ENCODE data around the gene CMTM1.

- no peak for TF ChIP-seq CREB1 (CRISPR knock-in tag; IDR thresholded peaks at IDR 0.05; ENCODE audit: low read depth)
- no peak for TF ChIP-seq EZH2 (IDR thresholded peaks at IDR 0.05; ENCODE audit: low read depth, unreplicated experiment)
- TF ChIP-seq STAT1 (IDR thresholded peaks at IDR 0.05; ENCODE audit: unreplicated experiment), result no peak
- TF ChIP-seq, protein P1, sequence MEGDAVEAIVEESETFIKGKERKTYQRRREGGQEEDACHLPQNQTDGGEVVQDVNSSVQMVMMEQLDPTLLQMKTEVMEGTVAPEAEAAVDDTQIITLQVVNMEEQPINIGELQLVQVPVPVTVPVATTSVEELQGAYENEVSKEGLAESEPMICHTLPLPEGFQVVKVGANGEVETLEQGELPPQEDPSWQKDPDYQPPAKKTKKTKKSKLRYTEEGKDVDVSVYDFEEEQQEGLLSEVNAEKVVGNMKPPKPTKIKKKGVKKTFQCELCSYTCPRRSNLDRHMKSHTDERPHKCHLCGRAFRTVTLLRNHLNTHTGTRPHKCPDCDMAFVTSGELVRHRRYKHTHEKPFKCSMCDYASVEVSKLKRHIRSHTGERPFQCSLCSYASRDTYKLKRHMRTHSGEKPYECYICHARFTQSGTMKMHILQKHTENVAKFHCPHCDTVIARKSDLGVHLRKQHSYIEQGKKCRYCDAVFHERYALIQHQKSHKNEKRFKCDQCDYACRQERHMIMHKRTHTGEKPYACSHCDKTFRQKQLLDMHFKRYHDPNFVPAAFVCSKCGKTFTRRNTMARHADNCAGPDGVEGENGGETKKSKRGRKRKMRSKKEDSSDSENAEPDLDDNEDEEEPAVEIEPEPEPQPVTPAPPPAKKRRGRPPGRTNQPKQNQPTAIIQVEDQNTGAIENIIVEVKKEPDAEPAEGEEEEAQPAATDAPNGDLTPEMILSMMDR (conservative IDR thresholded peaks at IDR 0.05; ENCODE audit: low read depth in 2 of 2), result peak in 1 of 2 experiments; percentile 12; a peak in 2 of 4 replicates
- TF ChIP-seq POLR2AphosphoS5 (IDR thresholded peaks at IDR 0.05; ENCODE audit: low read depth), result no peak
- no peak for TF ChIP-seq REST (IDR thresholded peaks at IDR 0.05; ENCODE audit: unreplicated experiment)
- TF ChIP-seq EZH2phosphoT487 (IDR thresholded peaks at IDR 0.05; ENCODE audit: unreplicated experiment), result no peak
- TF ChIP-seq, protein P2, sequence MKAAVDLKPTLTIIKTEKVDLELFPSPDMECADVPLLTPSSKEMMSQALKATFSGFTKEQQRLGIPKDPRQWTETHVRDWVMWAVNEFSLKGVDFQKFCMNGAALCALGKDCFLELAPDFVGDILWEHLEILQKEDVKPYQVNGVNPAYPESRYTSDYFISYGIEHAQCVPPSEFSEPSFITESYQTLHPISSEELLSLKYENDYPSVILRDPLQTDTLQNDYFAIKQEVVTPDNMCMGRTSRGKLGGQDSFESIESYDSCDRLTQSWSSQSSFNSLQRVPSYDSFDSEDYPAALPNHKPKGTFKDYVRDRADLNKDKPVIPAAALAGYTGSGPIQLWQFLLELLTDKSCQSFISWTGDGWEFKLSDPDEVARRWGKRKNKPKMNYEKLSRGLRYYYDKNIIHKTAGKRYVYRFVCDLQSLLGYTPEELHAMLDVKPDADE (IDR thresholded peaks at IDR 0.05), result no peak
- TF ChIP-seq NANOG (IDR thresholded peaks at IDR 0.05; ENCODE audit: borderline replicate concordance), result no peak
- TF ChIP-seq ZNF462 (CRISPR knock-in tag; IDR thresholded peaks at IDR 0.05), result no peak
- TF ChIP-seq ZNF114 (CRISPR knock-in tag; IDR thresholded peaks at IDR 0.05), result no peak
- TF ChIP-seq JUNB (IDR thresholded peaks at IDR 0.05; ENCODE audit: unreplicated experiment), result no peak
- TF ChIP-seq ZNF331 (CRISPR knock-in tag; IDR thresholded peaks at IDR 0.05; ENCODE audit: low read depth), result no peak
Measured at GRCh38 chr16:66536525-66536924, 29.7 kb upstream of the CMTM1 start.
